ENCODE data around the gene KCNQ2.

The KCNQ2 gene

GRCh38 chr20:63490416-63490815 lies 18.0 kb upstream of the KCNQ2 start:
- ATAC-seq = no peak
- no peak for TF ChIP-seq ZNF8 (CRISPR knock-in tag; IDR thresholded peaks at IDR 0.05)
- no peak for TF ChIP-seq PATZ1 (CRISPR knock-in tag; IDR thresholded peaks at IDR 0.05; ENCODE audit: borderline replicate concordance)
- no peak for TF ChIP-seq TSHZ2 (CRISPR knock-in tag; IDR thresholded peaks at IDR 0.05)
- TF ChIP-seq OSR1 (CRISPR knock-in tag; IDR thresholded peaks at IDR 0.05) = no peak

GRCh38 chr20:63488315-63489251 lies 16.1 kb upstream of the KCNQ2 start:
- TF ChIP-seq ZNF8 (CRISPR knock-in tag; IDR thresholded peaks at IDR 0.05) (no peak), CREB5 (CRISPR knock-in tag; IDR thresholded peaks at IDR 0.05; ENCODE audit: low read depth) (no peak)

DNA sequence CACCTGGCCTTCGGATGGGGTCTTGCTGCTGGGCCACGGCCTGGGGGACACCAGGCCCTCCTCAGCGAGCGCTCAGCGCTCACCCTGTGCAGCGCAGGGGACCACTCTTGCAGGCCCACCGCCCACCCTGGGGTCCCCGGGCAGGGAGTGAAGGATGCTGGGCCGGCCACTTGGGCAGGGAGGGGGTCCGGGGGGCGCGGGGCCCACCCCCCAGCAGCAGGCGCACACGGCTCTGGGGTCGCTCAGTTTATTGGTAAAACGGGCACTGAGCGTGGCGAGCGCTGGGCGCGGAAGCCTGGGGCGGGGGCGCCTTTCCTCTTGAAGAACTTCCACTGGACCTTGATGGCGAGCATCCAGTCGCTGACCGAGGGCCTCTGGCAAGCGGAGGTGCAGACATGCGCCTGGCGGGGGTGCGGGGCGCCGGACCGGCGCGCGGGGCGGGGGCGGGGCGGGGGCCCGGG lies 15.4 kb upstream of the KCNQ2 start:
- TF ChIP-seq TSHZ2 (CRISPR knock-in tag; IDR thresholded peaks at IDR 0.05) (no peak), PPARA (CRISPR knock-in tag; IDR thresholded peaks at IDR 0.05; ENCODE audit: borderline replicate concordance) (no peak), ZFP3 (CRISPR knock-in tag; IDR thresholded peaks at IDR 0.05) (no peak), RARB (CRISPR knock-in tag; IDR thresholded peaks at IDR 0.05) (no peak), BACH2 (CRISPR knock-in tag; IDR thresholded peaks at IDR 0.05; ENCODE audit: borderline replicate concordance) (no peak), TOX (CRISPR knock-in tag; IDR thresholded peaks at IDR 0.05; ENCODE audit: borderline replicate concordance) (no peak), SNAI2 (CRISPR knock-in tag; IDR thresholded peaks at IDR 0.05) (no peak), GLIS3 (CRISPR knock-in tag; IDR thresholded peaks at IDR 0.05) (no peak), ZFP30 (CRISPR knock-in tag; IDR thresholded peaks at IDR 0.05) (no peak), TCF4 (CRISPR knock-in tag; IDR thresholded peaks at IDR 0.05; ENCODE audit: borderline replicate concordance) (no peak)
- no peak for ATAC-seq

More at GRCh38 chr20:63488315-63489251, 16.1 kb upstream of the KCNQ2 start:
- no peak for ATAC-seq

- ATAC-seq = no peak
- no peak for TF ChIP-seq CSDC2 (CRISPR knock-in tag; IDR thresholded peaks at IDR 0.05)
- TF ChIP-seq ZC3H10 (CRISPR knock-in tag; IDR thresholded peaks at IDR 0.05) = no peak
- TF ChIP-seq CREB5 (CRISPR knock-in tag; IDR thresholded peaks at IDR 0.05; ENCODE audit: low read depth) = no peak
- TF ChIP-seq GLIS3 (CRISPR knock-in tag; IDR thresholded peaks at IDR 0.05) = no peak
- no peak for TF ChIP-seq ZNF70 (CRISPR knock-in tag; IDR thresholded peaks at IDR 0.05)
- no peak for TF ChIP-seq BACH2 (CRISPR knock-in tag; IDR thresholded peaks at IDR 0.05; ENCODE audit: borderline replicate concordance)
- no peak for TF ChIP-seq RARB (CRISPR knock-in tag; IDR thresholded peaks at IDR 0.05)
- no peak for TF ChIP-seq ZFP3 (CRISPR knock-in tag; IDR thresholded peaks at IDR 0.05)
- TF ChIP-seq PATZ1 (CRISPR knock-in tag; IDR thresholded peaks at IDR 0.05; ENCODE audit: borderline replicate concordance) = no peak
- TF ChIP-seq POU6F1 (CRISPR knock-in tag; IDR thresholded peaks at IDR 0.05; ENCODE audit: borderline replicate concordance, low read depth) = no peak
Observed at GRCh38 chr20:63487116-63487764, 14.8 kb upstream of the KCNQ2 start.

Measured in SK-N-SH treated with all-trans-retinoic acid at 6 μM for 48 hours (cell line).